ENCODE data around the gene TLE4. TPM values are rescaled to one million over a fixed set of nuclear protein-coding genes. Genes with fewer than 3 reads are reported as not detected.

TLE4 gene
- total and polyA plus RNA-seq, 2 donors (not counting 1 experiment from before 2014, with no cell fraction given) = 34.7 to 57.3 TPM

GRCh38 chr9:79711874-79712273 lies 140.1 kb downstream of the TLE4 start:
- Mint-ChIP-seq H3K27ac (no peak overlapping the region), H3K9me3 (ENCODE audit: insufficient read depth) (no peaks in the 10 kb centered on the region), H3K4me1 (no peaks in the 10 kb centered on the region), H3K27me3 (no peaks in the 10 kb centered on the region), H3K4me3 (no peak overlapping the region)
- TF ChIP-seq CTCF (IDR thresholded peaks at IDR 0.05) = no peak
- TF ChIP-seq EZH2 (IDR thresholded peaks at IDR 0.05; ENCODE audit: borderline replicate concordance, insufficient read depth, low read depth, low read length, poor library complexity, severe bottlenecking) = no peak
- H4K20me1 ChIP-seq (ENCODE audit: control insufficient read depth, insufficient read depth, low read length, poor library complexity, severe bottlenecking) = no peaks in the 10 kb centered on the region
- DNase-seq (no peak), ATAC-seq (ENCODE audit: low read depth) (no peak)
- no peaks in the 10 kb centered on the region for H3K9me3 ChIP-seq (ENCODE audit: control extremely low read depth in 1 of 3, control insufficient read depth in 2 of 3, insufficient read depth in 1 of 3, low read length in 2 of 3)
- no peak overlapping the region for H3K9ac ChIP-seq (ENCODE audit: low read length)
- peaks cover 2 to 64% of the 10 kb centered on the region in 2 experiments for H3K36me3 ChIP-seq (replicated peaks in 1 of 2; ENCODE audit: control extremely low read depth in 1 of 2, control insufficient read depth in 1 of 2, extremely low read depth in 1 of 2, insufficient read depth in 2 of 2, low read length in 1 of 2)
- no peak overlapping the region for H2AFZ ChIP-seq (ENCODE audit: insufficient read depth, low read depth, low read length, poor library complexity, severe bottlenecking)
- no peak overlapping the region for H3K4me2 ChIP-seq (replicated peaks; ENCODE audit: low read depth, low read length, poor library complexity, severe bottlenecking)
- POLR2A ChIA-PET = no interaction called here
- H3K79me2 ChIP-seq (ENCODE audit: control insufficient read depth, insufficient read depth, low read length) = no peaks in the 10 kb centered on the region
- H3K4me1 ChIP-seq (ENCODE audit: control insufficient read depth in 2 of 2, insufficient read depth in 2 of 2, low read length in 2 of 2) = no peaks in the 10 kb centered on the region
- no peak overlapping the region for H3K27ac ChIP-seq (ENCODE audit: low read length in 2 of 2)
- CTCF ChIA-PET = no interaction called here
- H3K4me3 ChIP-seq (ENCODE audit: control extremely low read depth in 1 of 5, extremely low read depth in 1 of 5, insufficient read depth in 1 of 5, low read depth in 2 of 5, low read length in 4 of 5) = no peak overlapping the region
- H3K27me3 ChIP-seq (replicated peaks in 1 of 4; ENCODE audit: control extremely low read depth in 1 of 4, control insufficient read depth in 3 of 4, insufficient read depth in 4 of 4, low read length in 3 of 4) = no peaks in the 10 kb centered on the region
- intact Hi-C loops (cut with micrococcal nuclease) = no loop called here

- Histone ChIP-seq H3K27me3 (replicated peaks in 1 of 4; ENCODE audit: control extremely low read depth in 1 of 4, control insufficient read depth in 3 of 4, insufficient read depth in 4 of 4, low read length in 3 of 4) (no peaks in the 10 kb centered on the region), H3K36me3 (replicated peaks in 1 of 2; ENCODE audit: control extremely low read depth in 1 of 2, control insufficient read depth in 1 of 2, extremely low read depth in 1 of 2, insufficient read depth in 2 of 2, low read length in 1 of 2) (peaks cover 32 to 87% of the 10 kb centered on the region in 2 experiments), H3K27ac (ENCODE audit: low read length in 2 of 2) (no peak overlapping the region), H2AFZ (ENCODE audit: insufficient read depth, low read depth, low read length, poor library complexity, severe bottlenecking) (no peak overlapping the region), H3K4me1 (ENCODE audit: control insufficient read depth in 2 of 2, insufficient read depth in 2 of 2, low read length in 2 of 2) (no peaks in the 10 kb centered on the region), H3K4me2 (replicated peaks; ENCODE audit: low read depth, low read length, poor library complexity, severe bottlenecking) (no peak overlapping the region), H4K20me1 (ENCODE audit: control insufficient read depth, insufficient read depth, low read length, poor library complexity, severe bottlenecking) (no peaks in the 10 kb centered on the region), H3K4me3 (ENCODE audit: control extremely low read depth in 1 of 5, extremely low read depth in 1 of 5, insufficient read depth in 1 of 5, low read depth in 2 of 5, low read length in 4 of 5) (no peak overlapping the region), H3K9me3 (ENCODE audit: control extremely low read depth in 1 of 3, control insufficient read depth in 2 of 3, insufficient read depth in 1 of 3, low read length in 2 of 3) (no peaks in the 10 kb centered on the region), H3K9ac (ENCODE audit: low read length) (no peak overlapping the region), H3K79me2 (ENCODE audit: control insufficient read depth, insufficient read depth, low read length) (no peaks in the 10 kb centered on the region)
- CTCF ChIA-PET = no interaction called here
- H3K27ac Mint-ChIP-seq = no peak overlapping the region
- intact Hi-C loops (cut with micrococcal nuclease) = no loop called here
- no peak for ATAC-seq (ENCODE audit: low read depth)
- H3K27me3 Mint-ChIP-seq = no peaks in the 10 kb centered on the region
- POLR2A ChIA-PET = no interaction called here
- TF ChIP-seq CTCF (IDR thresholded peaks at IDR 0.05) (no peak), EZH2 (IDR thresholded peaks at IDR 0.05; ENCODE audit: borderline replicate concordance, insufficient read depth, low read depth, low read length, poor library complexity, severe bottlenecking) (no peak)
- H3K9me3 Mint-ChIP-seq (ENCODE audit: insufficient read depth) = no peaks in the 10 kb centered on the region
- H3K4me1 Mint-ChIP-seq = no peaks in the 10 kb centered on the region
- no peak overlapping the region for H3K4me3 Mint-ChIP-seq
- 100% methylated on average over 1 of the region's 2 CpGs for WGBS (ENCODE audit: insufficient coverage)
- no peak for DNase-seq
These were observed 147.3 kb downstream of the TLE4 start for GRCh38 chr9:79719021-79719420.

All from B cell (primary cell).